PC-9 (cell line): ENCODE results near the gene NPHS1. TPM values are rescaled to one million over a fixed set of nuclear protein-coding genes. Genes with fewer than 3 reads are reported as not detected.

Source experiments
- BruUV-seq: library from RNA; stranded (reverse); fragments of 400-500 nt; replicated peaks from 2 replicates; lab custom pipeline; 2021; lab: Mats Ljungman, UMichigan
- CTCF ChIA-PET: fragments of 300-600 bp; sonication (Branson Sonifier 250); formaldehyde crosslinking; loops from one replicate; lab custom pipeline; 2022; ENCODE audit warnings: antibody characterized with exemption; lab: Charles Lee
- POLR2A ChIA-PET: fragments of 300-600 bp; sonication (Branson Sonifier 250); formaldehyde crosslinking; loops from one replicate; lab custom pipeline; 2022; ENCODE audit warnings: antibody characterized with exemption; ENCODE audit not compliant: unreplicated experiment; lab: Charles Lee
- DNase-seq, 2 experiments: peaks; one replicate each; pipeline versions ENCODE4 v3.0.0 to v3.0.0-alpha.2; 2015 to 2022; ENCODE audit warnings: mixed read lengths in 1 of 2
- H2AFZ ChIP-seq: fragments of 200-600 bp; sonication (generic); 2 replicates; pipeline ENCODE4 v1.8.1; 2017; ENCODE audit warnings: antibody characterized with exemption
- H3F3A ChIP-seq: fragments of 200-600 bp; sonication (generic); 2 replicates; pipeline ENCODE4 v1.8.1; 2017; ENCODE audit warnings: antibody characterized with exemption, mild to moderate bottlenecking, low read depth; ENCODE audit not compliant: insufficient read depth
- H3K27ac ChIP-seq: fragments of 200-600 bp; sonication (generic); 2 replicates; pipeline ENCODE4 v1.6.1; 2016; ENCODE audit warnings: mixed run types
- H3K27me3 ChIP-seq: fragments of 200-600 bp; sonication (generic); 2 replicates; pipeline ENCODE4 v1.6.1; 2016; ENCODE audit warnings: low read depth, mixed run types; ENCODE audit not compliant: insufficient read depth
- H3K36me3 ChIP-seq: fragments of 200-600 bp; sonication (generic); 2 replicates; pipeline ENCODE4 v1.6.1; 2016; ENCODE audit warnings: low read depth, mixed run types
- H3K4me1 ChIP-seq: fragments of 200-600 bp; sonication (generic); replicated peaks from 2 replicates; pipeline ENCODE4 v1.6.1; 2016; ENCODE audit warnings: mixed run types; ENCODE audit not compliant: insufficient read depth
- H3K4me2 ChIP-seq: fragments of 200-600 bp; sonication (generic); 2 replicates; pipeline ENCODE4 v1.6.1; 2017; ENCODE audit warnings: mixed run types
- H3K4me3 ChIP-seq: fragments of 200-600 bp; sonication (generic); 2 replicates; pipeline ENCODE4 v1.6.1; 2016; ENCODE audit warnings: mixed run types
- H3K79me2 ChIP-seq: fragments of 200-600 bp; sonication (generic); 2 replicates; pipeline ENCODE4 v1.6.1; 2017; ENCODE audit warnings: low read depth, mixed run types
- H3K9me2 ChIP-seq: fragments of 200-600 bp; sonication (generic); 2 replicates; pipeline ENCODE4 v1.8.1; 2017; ENCODE audit warnings: mild to moderate bottlenecking; ENCODE audit not compliant: insufficient read depth
- H3K9me3 ChIP-seq: fragments of 200-600 bp; sonication (generic); 2 replicates; pipeline ENCODE4 v1.8.1; 2016; ENCODE audit warnings: low read depth; ENCODE audit not compliant: insufficient read depth
- H4K20me1 ChIP-seq: fragments of 200-600 bp; sonication (generic); 2 replicates; pipeline ENCODE4 v1.8.1; 2017; ENCODE audit not compliant: insufficient read depth
- EZH2 ChIP-seq: fragments of 200-600 bp; sonication (generic); IDR thresholded peaks from 2 replicates; pipeline ENCODE4 v1.8.0; 2017; ENCODE audit warnings: antibody characterized with exemption, low read depth
- intact Hi-C: fragments of 100-400 bp; cut with micrococcal nuclease; formaldehyde crosslinking; loops from one replicate; pipeline ENCODE4 v1.10.0; 2022; ENCODE audit not compliant: unreplicated experiment
- total RNA-seq: library from RNA; stranded (reverse); gene quantifications from 2 replicates; pipeline ENCODE4 v1.2.3, GENCODE V29; 2021
- TF ChIP-seq, protein P1 (sequence below): fragments of 200-600 bp; sonication (generic); conservative IDR thresholded peaks from 2 replicates; pipeline ENCODE4 v1.6.1; 2017; ENCODE audit warnings: mixed run types, antibody characterized with exemption, mild to moderate bottlenecking, moderate library complexity

NPHS1 gene
- total RNA-seq, 1 experiment from 2014 or later: not detected

DNA sequence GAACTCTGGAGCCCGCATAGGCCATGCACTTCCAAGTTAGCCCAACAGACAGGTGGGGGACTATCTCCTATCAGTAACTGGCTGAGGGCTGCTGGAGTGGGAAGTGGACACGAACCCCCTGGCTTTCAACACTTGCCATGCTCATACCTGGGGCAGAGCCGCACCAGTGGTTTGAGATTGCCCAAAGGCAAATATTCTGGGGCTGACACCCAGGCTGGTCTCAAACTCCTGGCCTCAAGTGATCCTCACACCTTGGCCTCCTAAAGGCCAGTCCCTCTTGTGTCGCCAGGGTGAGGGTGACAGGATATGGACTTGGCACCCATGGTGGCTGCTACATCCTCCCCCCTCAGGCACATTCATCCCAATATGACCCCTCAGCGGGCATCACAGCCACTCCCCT, 34.9 kb upstream of the NPHS1 start:
- H3K4me1 ChIP-seq: no peaks in the 10 kb centered on the region
- no peaks in the 10 kb centered on the region for H3K9me3 ChIP-seq
- no peaks in the 10 kb centered on the region for H3K9me2 ChIP-seq
- no TSS peak for BruUV-seq
- no peak overlapping the region for H3K4me3 ChIP-seq
- H3K36me3 ChIP-seq: no peaks in the 10 kb centered on the region
- no peaks in the 10 kb centered on the region for H3F3A ChIP-seq
- DNase-seq: no peak
- H3K27me3 ChIP-seq: no peaks in the 10 kb centered on the region
- H2AFZ ChIP-seq: no peak overlapping the region
- CTCF ChIA-PET: no interaction called here
- no peak overlapping the region for H3K27ac ChIP-seq
- TF ChIP-seq EZH2: no peak
- TF ChIP-seq, protein P1, sequence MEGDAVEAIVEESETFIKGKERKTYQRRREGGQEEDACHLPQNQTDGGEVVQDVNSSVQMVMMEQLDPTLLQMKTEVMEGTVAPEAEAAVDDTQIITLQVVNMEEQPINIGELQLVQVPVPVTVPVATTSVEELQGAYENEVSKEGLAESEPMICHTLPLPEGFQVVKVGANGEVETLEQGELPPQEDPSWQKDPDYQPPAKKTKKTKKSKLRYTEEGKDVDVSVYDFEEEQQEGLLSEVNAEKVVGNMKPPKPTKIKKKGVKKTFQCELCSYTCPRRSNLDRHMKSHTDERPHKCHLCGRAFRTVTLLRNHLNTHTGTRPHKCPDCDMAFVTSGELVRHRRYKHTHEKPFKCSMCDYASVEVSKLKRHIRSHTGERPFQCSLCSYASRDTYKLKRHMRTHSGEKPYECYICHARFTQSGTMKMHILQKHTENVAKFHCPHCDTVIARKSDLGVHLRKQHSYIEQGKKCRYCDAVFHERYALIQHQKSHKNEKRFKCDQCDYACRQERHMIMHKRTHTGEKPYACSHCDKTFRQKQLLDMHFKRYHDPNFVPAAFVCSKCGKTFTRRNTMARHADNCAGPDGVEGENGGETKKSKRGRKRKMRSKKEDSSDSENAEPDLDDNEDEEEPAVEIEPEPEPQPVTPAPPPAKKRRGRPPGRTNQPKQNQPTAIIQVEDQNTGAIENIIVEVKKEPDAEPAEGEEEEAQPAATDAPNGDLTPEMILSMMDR: no peak
- H3K4me2 ChIP-seq: no peak overlapping the region
- intact Hi-C loops: no loop called here
- POLR2A ChIA-PET: no interaction called here
- H3K79me2 ChIP-seq: no peaks in the 10 kb centered on the region
- H4K20me1 ChIP-seq: no peaks in the 10 kb centered on the region

DNA sequence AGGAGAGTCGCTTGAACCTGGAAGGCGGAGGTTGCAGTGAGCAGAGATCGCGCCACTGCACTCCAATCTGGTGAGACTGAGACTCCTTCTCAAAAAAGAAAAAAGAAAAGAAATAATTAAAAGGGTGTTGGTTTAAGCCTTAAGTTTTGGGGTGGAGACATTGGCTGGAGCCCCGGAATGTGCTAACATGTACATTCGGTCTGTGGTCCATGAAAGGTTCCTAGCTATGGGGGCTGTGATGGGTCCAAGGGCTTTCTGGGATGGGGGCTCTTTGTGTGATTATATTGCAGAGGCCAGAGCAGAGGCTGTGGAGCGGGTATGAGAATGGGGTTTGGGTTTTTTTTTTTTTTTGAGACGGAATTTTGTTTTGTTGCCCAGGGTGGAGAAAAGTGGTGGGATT, 33.6 kb upstream of the NPHS1 start:
- ChIA-PET POLR2A (no interaction called here), CTCF (interaction anchor here (0.6 kb wide), 1 partner anchor 102 kb away, joined by 5 read pairs; no protein-coding TSS in a partner anchor)
- no peak for DNase-seq
- no peaks in the 10 kb centered on the region for H3K36me3 ChIP-seq
- TF ChIP-seq, protein P1: no peak
- TF ChIP-seq EZH2: no peak
- intact Hi-C loops: no loop called here
- no peaks in the 10 kb centered on the region for H3K4me1 ChIP-seq
- H4K20me1 ChIP-seq: no peaks in the 10 kb centered on the region
- H3F3A ChIP-seq: no peaks in the 10 kb centered on the region
- H3K4me3 ChIP-seq: no peak overlapping the region
- no peak overlapping the region for H2AFZ ChIP-seq
- H3K9me3 ChIP-seq: no peaks in the 10 kb centered on the region
- H3K9me2 ChIP-seq: no peaks in the 10 kb centered on the region
- H3K4me2 ChIP-seq: no peak overlapping the region
- no peak overlapping the region for H3K27ac ChIP-seq
- H3K27me3 ChIP-seq: no peaks in the 10 kb centered on the region
- no TSS peak for BruUV-seq
- H3K79me2 ChIP-seq: no peaks in the 10 kb centered on the region

DNA sequence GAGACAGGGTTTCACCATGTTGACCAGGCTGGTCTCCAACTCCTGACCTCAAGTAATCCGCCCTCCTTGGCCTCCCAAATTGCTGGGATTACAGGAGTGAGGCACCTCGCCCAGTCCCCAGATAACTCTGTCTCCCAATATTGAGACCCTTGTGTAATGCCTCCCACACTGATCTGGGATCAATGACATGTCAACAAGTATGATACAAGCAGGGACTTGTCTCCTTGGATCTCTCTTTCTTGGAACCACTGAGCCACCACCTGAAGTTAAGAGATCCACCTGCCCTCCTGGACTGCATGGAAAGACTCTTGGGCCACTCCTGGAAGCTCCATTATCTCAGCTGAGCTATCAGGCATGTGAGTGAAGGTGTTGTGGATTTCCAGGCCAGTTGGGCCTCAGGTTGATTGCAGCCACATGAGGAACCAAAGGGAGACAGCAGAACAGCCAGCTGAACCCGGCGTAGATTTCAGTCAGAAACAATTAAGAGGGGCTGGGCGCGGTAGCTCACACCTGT, 33.0 kb upstream of the NPHS1 start:
- CTCF ChIA-PET: no interaction called here
- Histone ChIP-seq H3K27me3 (no peaks in the 10 kb centered on the region), H3K27ac (no peak overlapping the region), H4K20me1 (no peaks in the 10 kb centered on the region), H3K4me1 (no peaks in the 10 kb centered on the region), H3K79me2 (no peaks in the 10 kb centered on the region), H3K9me2 (no peaks in the 10 kb centered on the region), H3K9me3 (no peaks in the 10 kb centered on the region), H3K4me2 (no peak overlapping the region), H3K36me3 (no peaks in the 10 kb centered on the region), H3K4me3 (no peak overlapping the region), H3F3A (no peaks in the 10 kb centered on the region), H2AFZ (no peak overlapping the region)
- no peak for TF ChIP-seq EZH2
- TF ChIP-seq, protein P1: no peak
- intact Hi-C loops: no loop called here
- BruUV-seq: no TSS peak
- POLR2A ChIA-PET: no interaction called here
- no peak for DNase-seq
